Breast epithelium (tissue), 4 donors: ENCODE measurements around the gene PLPPR3. TPM values are rescaled to one million over a fixed set of nuclear protein-coding genes. Genes with fewer than 3 reads are reported as not detected.

Experiments used
- DNase-seq, 2 donors: peaks; one replicate each; pipeline ENCODE4 v3.0.0-alpha.2; 2019; ENCODE audit warnings: low spot score in 2 of 2
- H3K27ac ChIP-seq, 2 donors: fragments of 200-600 bp; sonication (generic) in 1 of 2; one replicate each; pipeline ENCODE4 v1.5.1; 2016 to 2019; ENCODE audit warnings: mild to moderate bottlenecking in 1 of 2
- H3K27me3 ChIP-seq, 2 donors: fragments of 200-600 bp; sonication (generic) in 1 of 2; one replicate each; pipeline versions ENCODE4 v1.5.1 to v1.6.0; 2017 to 2019; ENCODE audit warnings: control low read depth in 1 of 2, mild to moderate bottlenecking in 1 of 2
- H3K36me3 ChIP-seq: fragments of 200-600 bp; one replicate; pipeline ENCODE4 v1.5.1; 2019
- H3K4me1 ChIP-seq, 2 donors: fragments of 200-600 bp; sonication (generic); one replicate each; pipeline ENCODE4 v1.5.1; 2016 to 2019; ENCODE audit warnings: control low read depth in 1 of 2
- H3K4me3 ChIP-seq, 3 donors: fragments of 200-600 bp; sonication (generic); 1 replicate in 2 of 3; 2 replicates in 1 of 3; pipeline ENCODE4 v1.5.1; 2016 to 2019; ENCODE audit warnings: mild to moderate bottlenecking in 3 of 3, moderate library complexity in 2 of 3
- H3K9me3 ChIP-seq, 2 donors: fragments of 200-600 bp; sonication (generic) in 1 of 2; one replicate each; pipeline ENCODE4 v1.5.1; 2016 to 2019; ENCODE audit warnings: control low read depth in 1 of 2
- POLR2A ChIP-seq: fragments of 450-650 bp; IDR thresholded peaks from one replicate; pipeline ENCODE4 v1.6.1; 2016; ENCODE audit warnings: antibody characterized with exemption, mild to moderate bottlenecking, moderate library complexity
- POLR2AphosphoS5 ChIP-seq, 3 donors: sonication (generic); formaldehyde crosslinking; IDR thresholded peaks; one replicate each; pipeline ENCODE4 v1.6.1; 2017; ENCODE audit warnings: antibody characterized with exemption in 3 of 3
- intact Hi-C: fragments of 100-400 bp; cut with DNase I; formaldehyde crosslinking; loops from one replicate; pipeline ENCODE4 v1.15.1; 2023; ENCODE audit warnings: low total_unique reads
- total RNA-seq, 3 donors: library from RNA; depleted of rRNA; stranded (reverse); fragments of >200 nt; gene quantifications; one replicate each; pipeline ENCODE4 v1.1.0, GENCODE V29; 2016
- TF ChIP-seq, protein P1 (sequence below), 3 donors: fragments of 450-650 bp; IDR thresholded peaks; one replicate each; pipeline ENCODE4 v1.5.1; 2016 to 2017; ENCODE audit warnings: antibody characterized with exemption in 3 of 3, mild to moderate bottlenecking in 3 of 3, moderate library complexity in 3 of 3

Gene PLPPR3
- total RNA-seq, 3 donors from 2014 or later = 6.9 to 9.1 TPM; not detected in 1

DNA sequence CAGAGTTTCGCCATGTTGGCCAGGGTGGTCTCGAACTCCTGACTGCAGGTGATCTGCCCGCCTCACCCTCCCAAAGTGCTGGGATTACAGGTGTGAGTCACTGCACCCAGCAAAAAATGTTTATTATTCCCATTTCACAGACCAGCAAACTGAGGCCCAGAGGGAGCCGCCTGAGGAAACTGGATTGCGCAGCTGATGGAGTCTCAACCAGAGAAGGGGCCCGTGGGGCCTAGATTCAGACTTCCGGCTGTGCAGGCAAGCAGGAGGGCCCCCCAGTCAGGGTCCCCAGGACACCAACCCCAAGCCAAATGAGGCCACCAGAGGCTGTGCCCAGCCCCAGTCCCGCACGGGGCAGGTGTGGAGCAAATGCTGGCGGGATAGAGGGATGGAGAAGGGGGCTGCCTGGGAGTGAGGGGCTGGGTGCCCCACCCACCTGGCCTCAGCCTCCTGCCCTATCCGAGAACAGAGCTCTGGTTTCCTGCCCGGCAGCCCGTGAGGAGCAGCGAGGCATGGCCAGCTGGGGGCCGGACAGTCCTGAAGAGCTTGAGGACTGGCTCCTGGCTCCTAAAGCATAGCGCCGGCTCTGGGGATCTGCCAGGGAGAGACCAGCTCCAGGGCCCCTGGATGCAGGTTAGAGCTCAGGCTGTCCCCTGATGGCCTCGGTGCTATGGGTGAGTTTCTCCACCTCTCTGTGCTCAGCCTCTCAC lies 48.9 kb downstream of the PLPPR3 start:
- intact Hi-C loops = loop anchor here (1.0 to 10.0 kb wide), 2 partner anchors 49 to 222 kb away; no protein-coding TSS in a partner anchor
- no peak overlapping the region for H3K4me3 ChIP-seq
- TF ChIP-seq, protein P1, sequence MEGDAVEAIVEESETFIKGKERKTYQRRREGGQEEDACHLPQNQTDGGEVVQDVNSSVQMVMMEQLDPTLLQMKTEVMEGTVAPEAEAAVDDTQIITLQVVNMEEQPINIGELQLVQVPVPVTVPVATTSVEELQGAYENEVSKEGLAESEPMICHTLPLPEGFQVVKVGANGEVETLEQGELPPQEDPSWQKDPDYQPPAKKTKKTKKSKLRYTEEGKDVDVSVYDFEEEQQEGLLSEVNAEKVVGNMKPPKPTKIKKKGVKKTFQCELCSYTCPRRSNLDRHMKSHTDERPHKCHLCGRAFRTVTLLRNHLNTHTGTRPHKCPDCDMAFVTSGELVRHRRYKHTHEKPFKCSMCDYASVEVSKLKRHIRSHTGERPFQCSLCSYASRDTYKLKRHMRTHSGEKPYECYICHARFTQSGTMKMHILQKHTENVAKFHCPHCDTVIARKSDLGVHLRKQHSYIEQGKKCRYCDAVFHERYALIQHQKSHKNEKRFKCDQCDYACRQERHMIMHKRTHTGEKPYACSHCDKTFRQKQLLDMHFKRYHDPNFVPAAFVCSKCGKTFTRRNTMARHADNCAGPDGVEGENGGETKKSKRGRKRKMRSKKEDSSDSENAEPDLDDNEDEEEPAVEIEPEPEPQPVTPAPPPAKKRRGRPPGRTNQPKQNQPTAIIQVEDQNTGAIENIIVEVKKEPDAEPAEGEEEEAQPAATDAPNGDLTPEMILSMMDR (IDR thresholded peaks at IDR 0.05) = no peak
- TF ChIP-seq POLR2AphosphoS5 (IDR thresholded peaks at IDR 0.05) (no peak), POLR2A (no peak)
- no peaks in the 10 kb centered on the region for H3K4me1 ChIP-seq
- DNase-seq = no peak
- no peaks in the 10 kb centered on the region for H3K9me3 ChIP-seq
- no peaks in the 10 kb centered on the region for H3K27me3 ChIP-seq
- H3K36me3 ChIP-seq = no peaks in the 10 kb centered on the region
- H3K27ac ChIP-seq = no peak overlapping the region

DNA sequence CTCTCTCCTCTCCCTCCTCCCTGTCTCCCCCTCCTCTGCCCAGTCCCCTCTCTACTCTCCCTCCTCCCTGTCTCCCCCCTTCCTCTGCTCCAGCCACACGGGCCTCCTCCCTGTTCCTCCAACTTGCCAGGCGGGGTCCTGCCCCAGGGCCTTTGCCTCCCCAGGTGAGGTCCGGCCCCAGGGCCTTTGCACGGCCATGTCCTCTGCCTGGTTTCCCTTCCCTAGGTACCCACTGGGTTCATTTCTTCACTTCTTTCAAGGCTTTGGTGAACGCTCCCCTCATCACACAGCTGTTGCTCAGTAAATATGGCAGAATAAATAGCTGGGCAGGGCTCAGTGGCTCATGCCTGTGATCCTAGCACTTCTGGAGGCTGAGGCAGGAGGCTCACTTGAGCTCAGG lies 49.7 kb downstream of the PLPPR3 start:
- no peaks in the 10 kb centered on the region for H3K27me3 ChIP-seq
- TF ChIP-seq, protein P1 (IDR thresholded peaks at IDR 0.05) = no peak
- TF ChIP-seq POLR2AphosphoS5 (IDR thresholded peaks at IDR 0.05) = no peak
- no peak for TF ChIP-seq POLR2A
- no peaks in the 10 kb centered on the region for H3K4me1 ChIP-seq
- H3K27ac ChIP-seq = no peak overlapping the region
- H3K9me3 ChIP-seq = no peaks in the 10 kb centered on the region
- H3K4me3 ChIP-seq = no peak overlapping the region
- no peak for DNase-seq
- intact Hi-C loops = loop anchor here (10.0 kb wide), 1 partner anchor 223 kb away; no protein-coding TSS in a partner anchor
- H3K36me3 ChIP-seq = no peaks in the 10 kb centered on the region

DNA sequence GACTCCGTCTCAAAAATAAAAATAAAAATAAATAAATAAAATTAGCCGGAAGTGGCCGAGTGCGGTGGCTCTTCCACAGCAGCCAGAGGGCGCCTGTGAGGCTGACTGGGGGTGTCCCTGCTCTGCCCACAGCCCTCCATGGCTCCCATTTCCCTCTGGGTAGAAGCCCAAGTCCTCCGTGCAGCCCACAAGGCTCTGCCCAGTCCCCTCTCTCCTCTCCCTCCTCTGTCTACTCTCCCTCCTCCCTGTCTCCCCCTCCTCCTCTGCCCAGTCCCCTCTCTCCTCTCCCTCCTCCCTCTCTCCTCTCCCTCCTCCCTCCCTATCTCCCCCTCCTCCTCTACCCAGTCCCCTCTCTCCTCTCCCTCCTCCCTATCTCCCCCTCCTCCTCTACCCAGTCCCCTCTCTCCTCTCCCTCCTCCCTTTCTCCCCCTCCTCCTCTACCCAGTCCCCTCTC lies 50.4 kb downstream of the PLPPR3 start:
- DNase-seq = no peak
- Histone ChIP-seq H3K4me3 (no peak overlapping the region), H3K27me3 (no peaks in the 10 kb centered on the region), H3K27ac (no peak overlapping the region), H3K36me3 (no peaks in the 10 kb centered on the region), H3K4me1 (no peaks in the 10 kb centered on the region), H3K9me3 (no peaks in the 10 kb centered on the region)
- TF ChIP-seq, protein P1 (IDR thresholded peaks at IDR 0.05) = peak in 1 of 3 donors; percentile 25
- TF ChIP-seq POLR2AphosphoS5 (IDR thresholded peaks at IDR 0.05) (no peak), POLR2A (no peak)
- intact Hi-C loops = loop anchor here (10.0 kb wide), 1 partner anchor 223 kb away; no protein-coding TSS in a partner anchor

DNA sequence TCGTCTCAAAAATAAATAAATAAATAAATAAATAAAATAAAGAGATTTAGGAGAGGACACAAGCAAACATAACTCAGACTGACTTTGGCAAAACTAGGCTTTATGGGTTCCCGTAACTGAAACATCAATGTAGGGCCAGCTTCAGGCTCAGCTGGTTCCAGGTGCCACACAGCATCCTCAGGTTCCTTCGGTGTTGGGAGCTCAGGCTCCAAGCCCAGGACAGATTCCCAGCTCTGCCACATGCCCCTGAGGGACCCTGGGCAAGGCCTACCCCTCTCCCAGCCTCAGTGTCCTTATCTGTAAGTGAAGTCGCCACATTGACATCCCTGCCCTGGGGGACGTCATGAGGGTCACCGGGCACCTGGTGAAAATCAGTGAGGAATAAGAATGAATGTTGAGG lies 52.1 kb downstream of the PLPPR3 start:
- H3K9me3 ChIP-seq = no peaks in the 10 kb centered on the region
- intact Hi-C loops = loop anchor here (5.0 to 10.0 kb wide), 2 partner anchors 148 to 225 kb away; partner anchors contain the start of gene KISS1R
- H3K36me3 ChIP-seq = no peaks in the 10 kb centered on the region
- H3K4me1 ChIP-seq = no peaks in the 10 kb centered on the region
- no peak for DNase-seq
- no peak overlapping the region for H3K27ac ChIP-seq
- no peaks in the 10 kb centered on the region for H3K27me3 ChIP-seq
- TF ChIP-seq POLR2AphosphoS5 (IDR thresholded peaks at IDR 0.05) (no peak), POLR2A (no peak)
- TF ChIP-seq, protein P1 (IDR thresholded peaks at IDR 0.05) = no peak
- no peak overlapping the region for H3K4me3 ChIP-seq

DNA sequence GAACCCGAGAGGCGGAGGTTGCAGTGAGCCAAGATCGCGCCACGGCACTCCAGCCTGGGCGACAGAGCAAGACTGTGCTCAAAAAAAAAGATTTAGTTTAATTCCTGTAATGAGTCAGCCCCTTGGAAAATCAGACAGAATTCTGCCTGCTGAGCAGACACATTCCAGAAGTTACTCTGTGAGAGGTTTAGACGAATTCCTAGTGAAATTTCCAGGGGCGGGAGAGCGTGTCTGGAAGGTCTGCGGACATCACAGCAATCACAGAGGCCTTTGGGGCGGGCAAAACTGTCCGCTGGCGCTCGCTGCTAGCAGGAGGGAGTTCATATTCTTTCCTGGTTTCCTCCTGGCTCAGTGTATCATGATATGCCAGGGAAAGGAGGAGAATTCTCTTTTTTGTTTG lies 53.3 kb downstream of the PLPPR3 start:
- DNase-seq = no peak
- no peaks in the 10 kb centered on the region for H3K9me3 ChIP-seq
- H3K4me1 ChIP-seq = no peaks in the 10 kb centered on the region
- intact Hi-C loops = loop anchor here (5.0 kb wide), 1 partner anchor 149 kb away; the partner anchor contains the start of gene KISS1R
- no peak overlapping the region for H3K4me3 ChIP-seq
- H3K27ac ChIP-seq = peak overlapping the region in 1 of 2 donors; percentile 3
- H3K36me3 ChIP-seq = no peaks in the 10 kb centered on the region
- no peaks in the 10 kb centered on the region for H3K27me3 ChIP-seq
- TF ChIP-seq POLR2AphosphoS5 (IDR thresholded peaks at IDR 0.05) (no peak), POLR2A (no peak)
- TF ChIP-seq, protein P1 (IDR thresholded peaks at IDR 0.05) = no peak
